HG03571 (cell line): ENCODE data around the gene LYL1.

Source experiments
- ATAC-seq: cut with Tn5 transposase; IDR thresholded peaks from one replicate; pipeline ENCODE4 v1.9.1; 2021; ENCODE audit not compliant: unreplicated experiment

LYL1 gene

DNA sequence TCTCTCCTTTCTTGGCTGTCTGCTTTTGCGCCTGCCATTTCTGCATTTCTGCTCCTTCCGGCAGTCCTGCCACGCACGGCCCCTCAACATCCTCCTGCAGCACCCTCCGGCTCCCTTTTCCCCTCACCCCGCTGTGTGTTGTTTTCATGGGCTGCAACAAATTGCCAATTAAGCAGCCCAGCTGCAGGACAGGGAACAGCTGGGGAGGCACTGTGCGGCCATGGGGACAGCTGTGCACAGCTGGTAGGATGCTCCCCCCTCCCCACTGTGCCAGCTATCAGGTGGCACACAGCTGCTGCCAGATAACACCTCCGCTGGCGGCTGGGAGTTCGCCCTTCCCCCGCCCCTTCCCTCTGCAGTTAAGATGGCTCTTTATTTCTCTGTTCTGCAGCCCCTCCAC lies 25.4 kb downstream of the LYL1 start:
- ATAC-seq: no peak

DNA sequence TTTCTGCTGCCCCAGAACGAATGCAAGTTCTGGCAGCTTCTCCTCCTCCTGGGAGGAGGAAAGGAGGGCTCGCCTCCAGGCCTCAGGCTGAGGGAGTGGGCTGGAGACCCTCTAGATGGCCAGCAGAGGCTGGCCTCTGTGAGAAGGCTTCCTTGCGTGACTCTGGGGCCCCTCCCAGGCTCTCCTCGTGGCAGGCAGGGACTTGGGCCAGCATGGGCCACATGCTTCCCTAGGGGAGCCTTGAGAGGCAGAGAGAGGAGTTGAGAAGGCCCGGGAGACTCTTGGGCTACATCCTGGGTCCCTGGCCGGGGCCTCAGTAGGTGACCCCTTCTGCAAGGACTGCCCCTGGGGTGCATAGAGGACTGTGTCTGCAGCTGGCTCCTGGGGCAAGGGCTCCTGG lies 25.9 kb downstream of the LYL1 start:
- ATAC-seq: no peak

DNA sequence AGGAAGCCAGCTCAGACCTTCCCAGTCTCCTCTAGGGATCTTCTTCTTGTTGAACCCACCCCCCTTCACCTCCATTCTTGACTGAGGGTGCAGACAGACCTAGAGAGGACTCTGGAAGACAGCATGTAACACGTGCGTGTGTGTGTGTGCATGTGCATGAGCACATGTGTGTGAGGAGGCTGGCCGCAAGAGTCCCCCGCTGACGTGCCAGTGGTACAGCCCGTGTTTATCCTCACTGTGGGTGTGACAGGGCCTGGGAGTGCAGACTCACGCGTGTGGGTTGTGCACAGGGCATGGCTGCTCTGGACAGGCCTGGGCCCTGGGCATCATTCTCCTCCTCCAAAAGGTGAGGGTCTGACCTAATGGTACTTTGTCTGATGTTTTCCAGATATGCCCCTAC lies 26.3 kb downstream of the LYL1 start:
- ATAC-seq: no peak

DNA sequence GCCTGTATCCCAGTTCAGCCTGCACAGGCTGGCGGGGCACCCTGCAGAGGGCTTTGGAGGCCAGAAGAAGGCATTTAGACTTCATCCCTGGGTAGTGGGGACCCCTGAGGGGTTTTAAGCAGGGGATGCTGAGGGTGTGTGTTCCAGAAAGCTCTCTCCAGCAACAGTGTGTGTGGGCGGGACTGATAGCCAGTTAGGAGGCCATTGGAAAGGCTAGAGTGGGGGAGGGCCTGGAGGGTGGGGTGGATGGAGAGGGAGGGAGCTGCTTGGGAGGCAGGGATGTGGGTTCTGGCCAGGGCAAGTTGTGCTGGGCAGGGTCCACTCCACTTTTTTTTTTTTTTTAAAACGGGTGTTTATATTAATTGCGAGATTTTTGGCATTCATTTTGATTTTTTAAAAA lies 28.3 kb downstream of the LYL1 start:
- no peak for ATAC-seq

- no peak for ATAC-seq
Observed at GRCh38 chr19:13073263-13073662, 29.4 kb downstream of the LYL1 start.

- no peak for ATAC-seq
Observed at GRCh38 chr19:13072188-13072908, 30.3 kb downstream of the LYL1 start.

GRCh38 chr19:13071444-13072187 lies 31.0 kb downstream of the LYL1 start:
- ATAC-seq: no peak

DNA sequence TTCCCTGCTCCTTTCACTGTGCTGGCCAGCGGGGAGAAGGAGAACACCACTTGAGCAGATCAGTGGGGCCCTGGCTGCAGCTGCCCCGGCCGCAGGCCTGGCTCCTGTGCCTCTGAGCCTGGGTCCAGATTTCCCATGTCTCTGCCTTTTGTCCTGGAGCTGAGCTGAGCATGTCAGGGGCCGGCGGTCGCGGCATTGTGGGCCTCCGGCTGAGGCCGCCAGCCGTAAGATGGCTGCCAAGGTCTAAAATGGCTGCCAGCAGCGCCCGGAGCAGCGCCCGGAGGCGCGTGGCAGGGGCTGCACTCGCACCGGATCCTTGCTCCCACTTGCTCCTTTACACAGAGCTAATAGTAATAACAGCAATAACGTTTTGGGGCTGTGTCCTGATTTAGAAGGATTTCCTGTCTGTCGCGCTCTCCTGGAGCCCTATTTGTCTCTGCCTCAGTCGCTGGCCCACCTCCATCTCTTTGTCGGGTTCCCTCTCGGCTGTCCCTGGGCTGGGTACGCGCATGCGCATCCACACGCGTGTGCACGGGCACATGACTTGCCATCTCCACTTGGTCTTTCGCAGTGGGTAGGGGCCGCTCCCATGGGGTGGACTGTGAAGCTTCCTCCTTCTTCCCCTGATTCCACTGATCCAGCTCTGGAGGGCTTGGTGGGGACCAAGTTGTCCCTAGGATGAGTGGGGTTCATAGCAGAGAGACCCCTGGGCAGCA lies 32.1 kb downstream of the LYL1 start:
- ATAC-seq: no peak

DNA sequence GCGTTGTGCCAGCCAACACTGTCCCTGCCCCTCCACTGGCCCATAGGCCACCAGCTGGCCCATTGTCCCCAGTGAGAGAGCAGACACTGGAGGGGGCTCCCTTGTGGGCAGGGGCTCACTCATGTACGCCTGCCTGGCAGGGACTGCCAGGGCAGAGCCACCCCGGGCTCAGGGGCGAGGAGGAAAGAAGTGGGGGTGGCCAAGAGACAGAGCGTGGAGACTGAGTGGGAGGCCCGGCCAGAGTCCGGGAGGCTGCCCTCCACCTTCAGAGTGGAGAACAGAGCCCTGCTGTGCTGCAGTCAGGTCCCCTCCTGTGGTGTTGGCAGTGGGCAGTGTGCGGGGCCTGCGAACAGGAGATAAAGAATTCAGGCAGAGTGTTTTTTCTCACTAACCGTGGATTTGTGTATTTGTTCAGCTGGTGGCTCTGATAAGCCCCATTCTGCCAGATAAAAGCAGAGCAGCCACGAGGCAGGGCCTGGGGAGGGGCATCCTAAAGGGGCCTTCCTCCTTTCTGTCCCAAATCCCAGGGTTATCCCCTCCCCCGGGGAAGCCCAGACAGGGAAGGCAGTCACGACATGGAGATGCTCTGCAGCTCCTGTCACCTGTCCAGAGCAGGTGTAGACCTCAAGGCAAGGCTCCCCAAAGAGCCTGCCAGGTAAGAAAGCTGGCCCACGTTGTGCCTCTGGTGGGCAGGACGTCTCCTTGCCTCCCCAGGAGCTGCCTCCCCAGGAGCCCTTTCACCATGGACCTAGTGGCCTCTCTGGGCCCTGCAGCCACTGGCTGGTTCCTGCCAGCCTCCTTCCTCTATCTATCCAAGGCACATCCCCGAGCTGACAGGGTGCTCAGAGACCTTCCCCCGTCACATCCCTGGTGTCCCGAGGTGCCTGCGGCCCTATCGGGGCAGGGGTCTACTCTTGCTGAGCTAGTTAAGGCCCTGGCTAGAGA lies 33.0 kb downstream of the LYL1 start:
- no peak for ATAC-seq

DNA sequence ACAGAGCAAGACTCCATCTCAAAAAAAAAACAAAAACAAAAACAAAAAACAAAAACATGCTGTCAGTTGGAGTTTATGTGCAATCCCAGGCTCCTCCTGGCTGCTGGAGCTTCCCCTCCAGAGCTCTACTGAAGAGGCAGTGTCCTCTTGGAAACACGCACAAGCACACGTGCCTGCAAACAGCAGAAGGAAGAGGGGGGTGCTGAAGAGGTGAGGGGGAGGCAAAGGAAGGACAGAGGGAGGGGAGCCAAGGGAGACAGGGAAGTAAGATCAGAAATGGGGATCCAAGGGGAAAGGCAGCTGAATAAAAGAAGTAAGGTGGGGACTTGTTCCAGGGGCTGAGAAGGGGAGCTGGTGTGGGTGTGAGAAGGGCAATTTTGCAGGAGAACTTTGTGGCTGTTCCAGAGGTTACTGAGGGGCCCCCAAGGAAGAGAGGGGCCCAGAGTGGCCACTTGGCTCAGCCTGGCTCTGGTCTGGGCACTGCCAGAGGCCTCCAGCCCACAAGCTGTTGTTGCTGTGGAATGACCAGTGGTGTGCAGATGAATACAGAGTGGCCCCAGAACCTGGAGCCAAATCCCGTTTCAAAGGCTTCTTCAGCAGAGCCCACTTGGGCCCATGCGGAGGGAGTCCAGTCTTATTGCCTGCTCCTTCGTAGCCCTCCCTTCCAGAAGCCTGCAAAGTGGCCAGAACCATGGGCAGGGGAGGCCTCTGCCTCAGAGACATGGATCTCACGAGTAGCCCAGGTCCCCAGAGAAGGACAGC lies 34.4 kb downstream of the LYL1 start:
- no peak for ATAC-seq

GRCh38 chr19:13066933-13067807 lies 35.5 kb downstream of the LYL1 start:
- no peak for ATAC-seq

GRCh38 chr19:13066226-13066625 lies 36.4 kb downstream of the LYL1 start:
- ATAC-seq: no peak

- no peak for ATAC-seq
Observed at GRCh38 chr19:13064092-13064489, 38.6 kb downstream of the LYL1 start.

- no peak for ATAC-seq
Observed at GRCh38 chr19:13063461-13064091, 39.1 kb downstream of the LYL1 start.

- no peak for ATAC-seq
Observed at GRCh38 chr19:13062317-13062716, 40.3 kb downstream of the LYL1 start.

GRCh38 chr19:13060964-13061927 lies 41.4 kb downstream of the LYL1 start:
- ATAC-seq: no peak

DNA sequence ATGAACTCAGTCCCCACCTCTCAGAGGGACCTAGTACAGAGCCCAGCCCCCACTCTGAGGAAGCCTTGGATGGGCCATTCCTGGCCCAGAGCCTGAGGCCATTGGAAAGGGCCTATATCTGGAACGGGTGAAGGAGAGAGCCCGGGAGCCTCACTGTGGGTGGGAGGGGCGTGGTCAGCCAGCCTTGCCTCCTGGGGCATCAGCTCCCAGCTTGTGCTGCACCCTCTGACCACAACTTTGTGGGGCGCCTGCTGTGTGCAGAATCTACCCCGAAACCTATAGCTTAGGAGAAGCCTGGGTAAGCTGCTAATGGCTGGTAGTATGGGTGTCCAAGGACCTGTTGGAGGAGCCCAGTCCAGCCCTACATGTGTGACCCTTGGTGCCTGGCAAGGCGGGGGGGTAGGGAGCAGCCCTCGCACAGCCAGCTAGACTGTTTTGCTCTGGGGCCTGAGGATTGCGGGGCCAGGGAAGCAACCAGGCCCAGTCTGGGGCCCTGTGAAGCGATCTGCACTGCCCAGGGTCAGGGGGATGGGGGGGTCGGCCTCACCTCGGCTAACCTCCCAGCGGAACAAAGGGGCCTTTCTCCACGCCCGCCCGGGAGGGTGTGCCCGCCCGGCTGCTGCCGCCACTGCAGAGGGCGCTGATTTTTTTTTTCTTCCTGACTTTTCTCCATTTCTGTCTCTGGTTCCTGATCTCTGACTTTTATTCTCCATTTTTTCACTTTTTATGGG lies 42.3 kb downstream of the LYL1 start:
- no peak for ATAC-seq
